Measurements from ENCODE around the gene MXRA7. TPM values are rescaled to one million over a fixed set of nuclear protein-coding genes. Genes with fewer than 3 reads are reported as not detected.

MXRA7 gene
- total RNA-seq, 2 experiments from 2014 or later, result 1.6 to 4.9 TPM

DNA sequence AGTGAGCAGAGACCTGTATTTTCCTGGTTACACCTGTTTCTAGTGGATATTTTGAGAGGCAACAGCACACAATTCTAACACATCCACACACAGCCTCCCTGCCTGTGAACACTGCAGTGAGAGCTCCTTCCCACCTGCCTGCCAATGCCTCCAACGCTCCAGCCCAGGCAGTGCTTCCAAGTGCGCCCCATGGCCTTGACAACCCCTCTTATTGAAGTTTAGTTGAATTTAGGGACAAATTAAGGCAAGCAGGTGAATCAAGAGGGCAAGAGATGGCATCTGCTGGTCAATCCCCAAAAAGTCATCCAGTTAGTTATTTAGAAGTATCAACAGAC is 4.7 kb upstream of the MXRA7 start:
- TF ChIP-seq, protein P1, sequence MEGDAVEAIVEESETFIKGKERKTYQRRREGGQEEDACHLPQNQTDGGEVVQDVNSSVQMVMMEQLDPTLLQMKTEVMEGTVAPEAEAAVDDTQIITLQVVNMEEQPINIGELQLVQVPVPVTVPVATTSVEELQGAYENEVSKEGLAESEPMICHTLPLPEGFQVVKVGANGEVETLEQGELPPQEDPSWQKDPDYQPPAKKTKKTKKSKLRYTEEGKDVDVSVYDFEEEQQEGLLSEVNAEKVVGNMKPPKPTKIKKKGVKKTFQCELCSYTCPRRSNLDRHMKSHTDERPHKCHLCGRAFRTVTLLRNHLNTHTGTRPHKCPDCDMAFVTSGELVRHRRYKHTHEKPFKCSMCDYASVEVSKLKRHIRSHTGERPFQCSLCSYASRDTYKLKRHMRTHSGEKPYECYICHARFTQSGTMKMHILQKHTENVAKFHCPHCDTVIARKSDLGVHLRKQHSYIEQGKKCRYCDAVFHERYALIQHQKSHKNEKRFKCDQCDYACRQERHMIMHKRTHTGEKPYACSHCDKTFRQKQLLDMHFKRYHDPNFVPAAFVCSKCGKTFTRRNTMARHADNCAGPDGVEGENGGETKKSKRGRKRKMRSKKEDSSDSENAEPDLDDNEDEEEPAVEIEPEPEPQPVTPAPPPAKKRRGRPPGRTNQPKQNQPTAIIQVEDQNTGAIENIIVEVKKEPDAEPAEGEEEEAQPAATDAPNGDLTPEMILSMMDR (conservative IDR thresholded peaks at IDR 0.05; ENCODE audit: low read length), result no peak
- TF ChIP-seq EZH2phosphoT487 (IDR thresholded peaks at IDR 0.05; ENCODE audit: borderline replicate concordance, low read depth, low read length), result no peak
- H3K9me2 ChIP-seq (ENCODE audit: insufficient read depth, low read length), result no peaks in the 10 kb centered on the region
- H2AFZ ChIP-seq (ENCODE audit: low read length), result no peak overlapping the region
- CTCF ChIA-PET (ENCODE audit: unreplicated experiment), result interaction anchor here (1.4 kb wide), 1 partner anchor 158 kb away, joined by 5 read pairs; no protein-coding TSS in a partner anchor
- intact Hi-C loops (cut with micrococcal nuclease; ENCODE audit: unreplicated experiment), result no loop called here
- POLR2A ChIA-PET, result no interaction called here
- no TSS peak for BruUV-seq (replicated peaks)
- H3K9me3 ChIP-seq (ENCODE audit: low read length), result no peaks in the 10 kb centered on the region
- H3K27ac ChIP-seq (ENCODE audit: low read depth, low read length, poor library complexity, severe bottlenecking), result peak overlapping the region; percentile 47
- peak overlapping the region; percentile 14 for H3K4me3 ChIP-seq (ENCODE audit: low read depth, low read length, poor library complexity, severe bottlenecking)
- H3K4me1 ChIP-seq (ENCODE audit: insufficient read depth, low read length, poor library complexity, severe bottlenecking), result peaks cover 23% of the 10 kb centered on the region
- DNase-seq (ENCODE audit: low spot score), result no peak
- peaks cover 71% of the 10 kb centered on the region for H3K36me3 ChIP-seq (ENCODE audit: insufficient read depth, low read length)
- peak overlapping the region; percentile 70 for H3K4me2 ChIP-seq (ENCODE audit: low read length)
- no peaks in the 10 kb centered on the region; the same call in 1 of the 2 replicates for H4K20me1 ChIP-seq (ENCODE audit: insufficient read depth, low read length)
- 0 out of 2 replicates have a peak, but pooled peaks cover 3% of the 10 kb centered on the region for H3K79me2 ChIP-seq (ENCODE audit: insufficient read depth, low read depth, low read length)

DNA sequence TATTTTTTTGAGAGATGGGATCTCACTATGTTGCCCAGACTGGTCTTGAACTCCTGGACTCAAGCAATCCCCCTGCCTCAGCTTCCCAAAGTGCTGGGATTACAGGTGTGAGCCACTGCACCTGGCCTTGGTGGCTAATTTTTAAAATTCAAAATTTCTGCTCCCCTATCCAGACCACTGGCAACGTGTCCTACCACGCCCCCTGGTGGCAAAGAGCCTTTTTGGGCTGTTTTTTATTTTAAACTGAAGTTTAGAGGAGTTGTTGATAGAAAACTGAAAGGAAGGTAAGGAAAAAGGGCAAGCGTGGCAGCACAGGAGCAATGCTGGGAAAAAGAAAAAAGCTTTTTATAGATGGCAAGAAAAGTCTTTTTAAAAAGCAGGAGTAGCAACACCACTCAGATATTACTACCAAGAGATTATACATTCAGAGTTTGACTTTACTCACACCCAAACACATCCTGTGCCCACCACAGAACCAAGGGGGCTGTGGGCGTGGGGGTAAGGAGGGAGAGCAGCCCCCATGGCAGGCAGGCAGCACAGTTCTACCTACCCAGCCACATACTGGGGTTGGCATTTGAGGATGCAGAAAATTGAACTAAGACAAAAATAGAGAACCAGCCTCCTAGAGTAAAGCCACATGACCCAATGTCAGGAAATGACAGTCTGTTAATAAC is 4.2 kb upstream of the MXRA7 start:
- Histone ChIP-seq H3K27ac (ENCODE audit: low read depth, low read length, poor library complexity, severe bottlenecking) (peak overlapping the region; percentile 47), H4K20me1 (ENCODE audit: insufficient read depth, low read length) (no peaks in the 10 kb centered on the region; the same call in 1 of the 2 replicates)
- no peak for TF ChIP-seq EZH2phosphoT487 (IDR thresholded peaks at IDR 0.05; ENCODE audit: borderline replicate concordance, low read depth, low read length)
- TF ChIP-seq, protein P1 (conservative IDR thresholded peaks at IDR 0.05; ENCODE audit: low read length), result peak; percentile 100

DNA sequence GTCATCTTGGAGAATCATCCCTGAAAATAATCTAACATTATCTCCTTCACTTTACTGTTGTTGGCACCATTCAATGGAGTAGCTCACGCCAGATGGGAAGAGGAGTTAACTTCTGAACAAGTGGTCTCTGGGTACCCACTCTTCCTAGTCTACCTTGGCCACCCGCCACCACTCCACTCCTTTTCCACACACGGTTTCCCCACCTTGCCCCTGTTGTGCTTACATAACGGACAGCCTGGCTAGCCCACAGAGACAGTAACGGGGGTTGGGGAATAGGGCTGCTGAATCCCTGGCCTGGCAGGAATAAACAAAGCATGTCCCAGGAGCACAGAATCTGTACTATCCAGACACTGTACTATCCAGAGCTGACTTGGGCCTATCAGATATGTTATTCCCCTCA is 3.6 kb upstream of the MXRA7 start:
- 0 out of 2 replicates have a peak, but pooled peaks cover 3% of the 10 kb centered on the region for H3K79me2 ChIP-seq (ENCODE audit: insufficient read depth, low read depth, low read length)
- H3K9me3 ChIP-seq (ENCODE audit: low read length), result no peaks in the 10 kb centered on the region
- no peak overlapping the region for H3K4me3 ChIP-seq (ENCODE audit: low read depth, low read length, poor library complexity, severe bottlenecking)
- no peaks in the 10 kb centered on the region for H3K9me2 ChIP-seq (ENCODE audit: insufficient read depth, low read length)
- H4K20me1 ChIP-seq (ENCODE audit: insufficient read depth, low read length), result no peaks in the 10 kb centered on the region; the same call in 1 of the 2 replicates
- DNase-seq (ENCODE audit: low spot score), result no peak
- ChIA-PET CTCF (ENCODE audit: unreplicated experiment) (no interaction called here), POLR2A (interaction anchor here (0.6 to 0.8 kb wide), 2 partner anchors 10 to 19 kb away, joined by 3 to 4 read pairs; no protein-coding TSS in a partner anchor)
- peaks cover 26% of the 10 kb centered on the region for H3K4me1 ChIP-seq (ENCODE audit: insufficient read depth, low read length, poor library complexity, severe bottlenecking)
- no TSS peak for BruUV-seq (replicated peaks)
- no peak overlapping the region for H3K27ac ChIP-seq (ENCODE audit: low read depth, low read length, poor library complexity, severe bottlenecking)
- intact Hi-C loops (cut with micrococcal nuclease; ENCODE audit: unreplicated experiment), result no loop called here
- no peak overlapping the region for H3K4me2 ChIP-seq (ENCODE audit: low read length)
- TF ChIP-seq, protein P1 (conservative IDR thresholded peaks at IDR 0.05; ENCODE audit: low read length), result no peak
- TF ChIP-seq EZH2phosphoT487 (IDR thresholded peaks at IDR 0.05; ENCODE audit: borderline replicate concordance, low read depth, low read length), result no peak
- H3K36me3 ChIP-seq (ENCODE audit: insufficient read depth, low read length), result peaks cover 60% of the 10 kb centered on the region
- H2AFZ ChIP-seq (ENCODE audit: low read length), result no peak overlapping the region

More for the DNA sequence above, 4.2 kb upstream of the MXRA7 start:
- Histone ChIP-seq H3K4me3 (ENCODE audit: low read depth, low read length, poor library complexity, severe bottlenecking) (peak overlapping the region; percentile 14), H3K9me3 (ENCODE audit: low read length) (no peaks in the 10 kb centered on the region), H3K36me3 (ENCODE audit: insufficient read depth, low read length) (peaks cover 66% of the 10 kb centered on the region), H3K79me2 (ENCODE audit: insufficient read depth, low read depth, low read length) (0 out of 2 replicates have a peak, but pooled peaks cover 3% of the 10 kb centered on the region), H2AFZ (ENCODE audit: low read length) (no peak overlapping the region), H3K9me2 (ENCODE audit: insufficient read depth, low read length) (no peaks in the 10 kb centered on the region), H3K4me2 (ENCODE audit: low read length) (peak overlapping the region; percentile 70), H3K4me1 (ENCODE audit: insufficient read depth, low read length, poor library complexity, severe bottlenecking) (peaks cover 26% of the 10 kb centered on the region)
- ChIA-PET POLR2A (no interaction called here), CTCF (ENCODE audit: unreplicated experiment) (interaction anchor here (1.4 kb wide), 1 partner anchor 158 kb away, joined by 5 read pairs; no protein-coding TSS in a partner anchor)
- intact Hi-C loops (cut with micrococcal nuclease; ENCODE audit: unreplicated experiment), result no loop called here
- no TSS peak for BruUV-seq (replicated peaks)
- peak; percentile 82 for DNase-seq (ENCODE audit: low spot score)

Data from OCI-LY7 (cell line).